Peyer's patch (tissue), 4 donors: ENCODE measurements around the gene RMND1. TPM values are rescaled to one million over a fixed set of nuclear protein-coding genes. Genes with fewer than 3 reads are reported as not detected.
"Not testable (repeated sequence)": the region's sequence is repeated elsewhere in the genome, so short reads cannot be mapped to it uniquely, and the experiment has no call there.

Source experiments
- DNase-seq, 3 donors: peaks; one replicate each; pipeline ENCODE4 v3.0.0-alpha.2; 2017 to 2019
- H3K27ac ChIP-seq, 4 donors: fragments of 200-600 bp; sonication (generic); one replicate each; pipeline ENCODE4 v1.5.1; 2016 to 2019
- H3K27me3 ChIP-seq, 2 donors: fragments of 200-600 bp; sonication (generic); one replicate each; pipeline ENCODE4 v1.5.1; 2019
- H3K36me3 ChIP-seq, 3 donors: fragments of 200-600 bp; sonication (generic); one replicate each; pipeline ENCODE4 v1.5.1; 2016 to 2019
- H3K4me1 ChIP-seq, 4 donors: fragments of 200-600 bp; sonication (generic); one replicate each; pipeline ENCODE4 v1.5.1; 2016 to 2019
- H3K4me3 ChIP-seq, 4 donors: fragments of 200-600 bp; sonication (generic); 1 replicate in 3 of 4; 2 replicates in 1 of 4; pipeline ENCODE4 v1.5.1; 2016 to 2019; ENCODE audit warnings: mild to moderate bottlenecking in 1 of 4
- H3K9me3 ChIP-seq, 4 donors: fragments of 200-600 bp; sonication (generic); one replicate each; pipeline ENCODE4 v1.5.1; 2016 to 2019; ENCODE audit warnings: mild to moderate bottlenecking in 1 of 4
- CTCF ChIP-seq, 6 experiments: fragments of 450-650 bp in 4 of 6; fragments of 200-600 bp in 2 of 6; sonication (generic) in 1 of 6; IDR thresholded peaks; one replicate each; pipeline ENCODE4 v1.5.1; 2017 to 2019; ENCODE audit warnings: antibody characterized with exemption in 6 of 6, mild to moderate bottlenecking in 3 of 6, moderate library complexity in 1 of 6
- POLR2A ChIP-seq, 2 donors: fragments of 450-650 bp; IDR thresholded peaks; one replicate each; pipeline ENCODE4 v1.5.1; 2017; ENCODE audit warnings: antibody characterized with exemption in 2 of 2, mild to moderate bottlenecking in 2 of 2, moderate library complexity in 2 of 2
- total RNA-seq, 4 donors: library from RNA; depleted of rRNA; stranded (reverse); fragments of >200 nt; gene quantifications; one replicate each; pipeline ENCODE4 v1.1.0, GENCODE V29; 2016

The RMND1 gene
- total RNA-seq, 4 donors from 2014 or later: 18.2 to 50.3 (median 35.6) TPM

GRCh38 chr6:151451417-151451949, 443 bp downstream of the RMND1 start:
- TF ChIP-seq CTCF (IDR thresholded peaks at IDR 0.05): no peak
- no peak for TF ChIP-seq POLR2A (IDR thresholded peaks at IDR 0.05)
- Histone ChIP-seq H3K36me3 (no peaks in the 10 kb centered on the region), H3K27me3 (no peaks in the 10 kb centered on the region), H3K9me3 (no peaks in the 10 kb centered on the region), H3K4me1 (peaks cover 0 to 13% (median 0%) of the 10 kb centered on the region in 4 donors), H3K4me3 (peak overlapping the region; percentile 69 to 99 (median 88)), H3K27ac (peak overlapping the region; percentile 64 to 94 (median 82))
- DNase-seq: no peak

GRCh38 chr6:151450928-151451327, 998 bp downstream of the RMND1 start:
- H3K4me3 ChIP-seq: peak overlapping the region in 3 of 4 donors; percentile 69 to 99 (median 89)
- not testable (repeated sequence) for H3K27me3 ChIP-seq, H3K27ac ChIP-seq, H3K36me3 ChIP-seq, DNase-seq, H3K9me3 ChIP-seq
- peaks cover 0 to 18% (median 0%) of the 10 kb centered on the region in 4 donors for H3K4me1 ChIP-seq

- DNase-seq: no peak
- Histone ChIP-seq H3K27ac (no peak overlapping the region), H3K9me3 (no peaks in the 10 kb centered on the region), H3K27me3 (no peaks in the 10 kb centered on the region), H3K36me3 (no peaks in the 10 kb centered on the region), H3K4me3 (no peak overlapping the region), H3K4me1 (peaks cover 0 to 13% (median 0%) of the 10 kb centered on the region in 4 donors)
- TF ChIP-seq POLR2A (IDR thresholded peaks at IDR 0.05): no peak
- TF ChIP-seq CTCF (IDR thresholded peaks at IDR 0.05): no peak
Observed at GRCh38 chr6:151448623-151449022, 3.3 kb downstream of the RMND1 start.

- DNase-seq: no peak
- TF ChIP-seq POLR2A (IDR thresholded peaks at IDR 0.05): no peak
- TF ChIP-seq CTCF (IDR thresholded peaks at IDR 0.05): no peak
- no peaks in the 10 kb centered on the region for H3K27me3 ChIP-seq
- peaks cover 0 to 9% (median 0%) of the 10 kb centered on the region in 4 donors for H3K4me1 ChIP-seq
- H3K36me3 ChIP-seq: no peaks in the 10 kb centered on the region
- H3K27ac ChIP-seq: no peak overlapping the region
- H3K4me3 ChIP-seq: no peak overlapping the region
- no peaks in the 10 kb centered on the region for H3K9me3 ChIP-seq
Observed at GRCh38 chr6:151447237-151447636, 4.7 kb downstream of the RMND1 start.

GRCh38 chr6:151445482-151445881, 6.4 kb downstream of the RMND1 start:
- TF ChIP-seq CTCF (IDR thresholded peaks at IDR 0.05) (no peak), POLR2A (IDR thresholded peaks at IDR 0.05) (no peak)
- no peak for DNase-seq
- Histone ChIP-seq H3K4me1 (peaks cover 0 to 9% (median 1%) of the 10 kb centered on the region in 4 donors), H3K4me3 (no peak overlapping the region), H3K36me3 (no peaks in the 10 kb centered on the region), H3K27ac (no peak overlapping the region), H3K9me3 (no peaks in the 10 kb centered on the region), H3K27me3 (no peaks in the 10 kb centered on the region)

- Histone ChIP-seq H3K4me3 (peak overlapping the region in 1 of 4 donors; percentile 13), H3K9me3 (no peaks in the 10 kb centered on the region), H3K27me3 (no peaks in the 10 kb centered on the region), H3K36me3 (no peaks in the 10 kb centered on the region), H3K4me1 (peaks cover 0 to 9% (median 2%) of the 10 kb centered on the region in 4 donors), H3K27ac (peak overlapping the region in 1 of 4 donors; percentile 15)
- no peak for DNase-seq
- TF ChIP-seq POLR2A (IDR thresholded peaks at IDR 0.05): no peak
- no peak for TF ChIP-seq CTCF (IDR thresholded peaks at IDR 0.05)
Observed at GRCh38 chr6:151443911-151444621, 7.9 kb downstream of the RMND1 start.
